Nephron (organoid): ENCODE measurements around the gene KRTAP5-5.
"Not testable (repeated sequence)": the region's sequence is repeated elsewhere in the genome, so short reads cannot be mapped to it uniquely, and the experiment has no call there.

Source experiments
- H3K27ac Mint-ChIP-seq, 3 experiments: 2 replicates each; pipeline ENCODE4 v1.8.0; 2020; ENCODE audit warnings: mixed read lengths in 3 of 3, mild to moderate bottlenecking in 2 of 3, moderate library complexity in 1 of 3
- H3K27me3 Mint-ChIP-seq: 2 replicates; pipeline ENCODE4 v1.8.0; 2021; ENCODE audit warnings: low read depth, mild to moderate bottlenecking, moderate library complexity, mixed read lengths
- H3K36me3 Mint-ChIP-seq: 2 replicates; pipeline ENCODE4 v1.8.0; 2020; ENCODE audit warnings: low read depth, mixed read lengths
- H3K4me1 Mint-ChIP-seq: 2 replicates; pipeline ENCODE4 v1.8.0; 2020; ENCODE audit warnings: mixed read lengths
- H3K4me3 Mint-ChIP-seq, 3 experiments: 2 replicates each; pipeline ENCODE4 v1.8.0; 2020; ENCODE audit warnings: mild to moderate bottlenecking in 3 of 3, mixed read lengths in 3 of 3, moderate library complexity in 2 of 3
- H3K9me3 Mint-ChIP-seq: 2 replicates; pipeline ENCODE4 v1.8.0; 2020; ENCODE audit warnings: mixed read lengths
- CTCF ChIP-seq, 3 experiments: fragments of 200-600 bp; sonication (generic); IDR thresholded peaks; one replicate each; pipeline ENCODE4 v1.5.0; 2021; ENCODE audit warnings: antibody characterized with exemption in 3 of 3; ENCODE audit not compliant: unreplicated experiment in 3 of 3

The KRTAP5-5 gene

GRCh38 chr11:1645357-1645821, 15.8 kb downstream of the KRTAP5-5 start:
- H3K4me3 Mint-ChIP-seq = no peak overlapping the region

DNA sequence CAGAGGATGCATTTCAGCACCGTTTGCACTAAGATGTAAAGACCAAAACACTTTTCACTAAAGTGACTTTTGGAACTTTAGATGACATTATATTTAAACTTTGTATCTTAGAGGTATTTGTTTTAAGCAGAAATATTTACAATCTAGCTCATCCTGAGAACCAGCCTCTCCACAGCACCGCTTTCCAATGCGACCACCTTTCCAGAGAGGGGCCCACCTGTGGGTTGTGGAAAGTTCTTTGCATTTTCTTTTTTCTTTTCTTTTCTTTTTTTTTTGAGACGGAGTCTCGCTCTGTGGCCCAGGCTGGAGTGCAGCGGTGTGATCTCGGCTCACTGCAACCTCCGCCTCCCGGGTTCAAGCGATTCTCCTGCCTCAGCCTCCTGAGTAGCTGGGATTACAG, 17.0 kb downstream of the KRTAP5-5 start:
- H3K27ac Mint-ChIP-seq, H3K4me3 Mint-ChIP-seq, H3K4me1 Mint-ChIP-seq, H3K36me3 Mint-ChIP-seq, H3K9me3 Mint-ChIP-seq: not testable (repeated sequence)
- peaks cover 25% of the 10 kb centered on the region for H3K27me3 Mint-ChIP-seq

More at GRCh38 chr11:1645357-1645821, 15.8 kb downstream of the KRTAP5-5 start:
- Mint-ChIP-seq H3K27ac (no peak overlapping the region), H3K27me3 (peaks cover 18% of the 10 kb centered on the region), H3K36me3 (no peaks in the 10 kb centered on the region), H3K4me1 (no peaks in the 10 kb centered on the region), H3K9me3 (no peaks in the 10 kb centered on the region)
- TF ChIP-seq CTCF (IDR thresholded peaks at IDR 0.05; ENCODE audit: unreplicated experiment in 3 of 3) = no peak

DNA sequence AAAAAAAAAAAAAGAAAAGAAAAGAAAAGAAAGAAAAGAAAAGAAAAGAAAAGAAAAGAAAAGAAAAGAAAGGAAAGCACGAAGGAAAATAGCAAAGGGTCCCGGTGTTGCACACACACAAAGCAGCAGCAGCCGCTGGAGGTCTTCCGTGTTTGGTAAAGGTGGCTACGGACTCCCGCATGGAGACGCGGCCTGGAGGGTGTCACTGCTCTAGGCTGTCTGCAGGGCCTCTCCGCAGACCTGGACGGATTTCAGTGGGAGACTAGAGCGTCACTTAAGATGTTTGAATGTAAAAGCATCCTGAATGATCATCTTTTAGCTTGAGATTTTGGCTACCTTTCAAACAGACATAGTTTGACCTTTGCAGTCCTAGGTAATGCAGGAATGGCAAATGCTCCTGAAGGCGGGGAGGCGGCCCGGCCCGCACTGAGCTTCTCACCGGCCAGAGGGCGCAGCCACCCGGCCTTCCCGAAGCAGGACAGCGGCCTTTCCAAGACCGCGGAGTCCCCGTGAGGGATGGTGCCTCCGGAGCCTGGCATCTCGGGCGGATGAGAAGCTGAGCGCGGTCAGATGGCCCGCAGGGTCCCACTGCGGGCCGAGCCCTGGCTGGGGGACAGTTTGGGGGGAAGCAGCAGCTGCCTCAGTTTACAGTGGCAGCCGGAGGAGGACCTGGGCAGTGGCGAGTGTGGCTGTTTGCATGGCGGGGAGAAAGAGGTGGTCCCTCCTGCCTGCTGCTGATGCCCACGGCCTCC, 18.5 kb downstream of the KRTAP5-5 start:
- Mint-ChIP-seq H3K27ac (no peak overlapping the region), H3K36me3 (no peaks in the 10 kb centered on the region), H3K4me3 (no peak overlapping the region), H3K9me3 (no peaks in the 10 kb centered on the region), H3K4me1 (peaks cover 15% of the 10 kb centered on the region), H3K27me3 (peaks cover 25% of the 10 kb centered on the region)
- no peak for TF ChIP-seq CTCF (IDR thresholded peaks at IDR 0.05; ENCODE audit: unreplicated experiment in 3 of 3)

DNA sequence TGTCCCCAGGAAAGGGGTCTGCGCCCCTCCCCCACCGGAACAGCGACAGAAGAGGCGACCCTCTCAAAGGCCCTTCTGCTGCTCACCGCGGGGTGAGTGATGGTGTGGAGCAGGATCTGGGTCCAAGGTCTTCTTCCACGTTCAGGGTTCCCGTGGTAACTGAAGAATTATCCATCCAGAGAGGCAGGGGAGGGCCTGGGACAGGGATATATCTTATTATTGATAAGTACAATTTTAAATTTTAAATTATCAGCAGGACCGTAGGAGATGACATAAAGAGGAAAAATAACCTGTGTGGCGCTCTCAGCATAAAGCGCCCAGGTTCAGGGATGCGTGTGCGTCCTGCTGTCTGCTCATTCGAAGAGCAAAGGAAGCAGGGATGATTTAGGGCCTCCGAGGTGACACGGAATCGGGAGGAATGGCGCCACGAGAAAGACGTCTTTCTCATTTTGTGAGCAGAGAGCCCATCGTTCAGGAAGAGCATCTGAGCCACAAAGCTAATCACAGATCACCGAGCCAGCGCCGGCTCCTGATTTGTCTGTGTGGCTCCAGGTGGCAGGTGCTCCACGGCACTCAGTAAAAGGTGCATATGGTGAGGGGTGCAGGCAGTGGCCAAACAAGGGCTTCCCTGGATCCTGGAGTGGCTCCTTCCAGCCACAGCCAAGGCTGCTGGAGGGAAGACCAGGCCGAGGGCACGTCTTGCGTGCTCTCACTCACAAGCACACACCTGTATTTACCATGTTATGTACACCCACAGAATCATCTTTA, 19.3 kb downstream of the KRTAP5-5 start:
- Mint-ChIP-seq H3K4me1 (peaks cover 20% of the 10 kb centered on the region), H3K27ac (no peak overlapping the region), H3K36me3 (no peaks in the 10 kb centered on the region), H3K4me3 (no peak overlapping the region), H3K27me3 (peaks cover 31% of the 10 kb centered on the region), H3K9me3 (no peaks in the 10 kb centered on the region)
- TF ChIP-seq CTCF (IDR thresholded peaks at IDR 0.05; ENCODE audit: unreplicated experiment in 3 of 3) = no peak

- Mint-ChIP-seq H3K4me3 (no peak overlapping the region), H3K9me3 (no peaks in the 10 kb centered on the region), H3K4me1 (peaks cover 32% of the 10 kb centered on the region), H3K27me3 (peaks cover 26% of the 10 kb centered on the region), H3K27ac (peak overlapping the region in 1 of 3 experiments; percentile 7), H3K36me3 (no peaks in the 10 kb centered on the region)
- TF ChIP-seq CTCF (IDR thresholded peaks at IDR 0.05; ENCODE audit: unreplicated experiment in 3 of 3) = no peak
Measured at GRCh38 chr11:1650034-1650917, 20.7 kb downstream of the KRTAP5-5 start.

DNA sequence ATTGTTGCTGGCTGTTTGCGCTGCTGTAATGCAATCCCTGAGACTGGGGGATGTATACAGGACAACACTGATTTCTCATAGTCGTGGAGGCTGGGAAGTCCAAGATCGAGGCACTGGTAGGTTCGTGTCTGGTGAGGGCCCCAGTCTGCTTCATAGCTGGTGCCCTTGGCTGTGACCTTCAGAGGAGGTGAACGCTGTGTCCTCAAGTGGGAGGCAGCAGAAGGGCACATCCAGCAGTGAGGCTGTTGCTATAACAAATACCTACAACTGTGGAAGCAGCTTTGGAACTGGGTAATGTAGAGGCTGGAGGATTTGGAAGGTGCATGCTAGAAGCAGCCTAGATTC, 21.3 kb downstream of the KRTAP5-5 start:
- Mint-ChIP-seq H3K9me3 (no peaks in the 10 kb centered on the region), H3K36me3 (no peaks in the 10 kb centered on the region), H3K27me3 (peaks cover 20% of the 10 kb centered on the region), H3K4me3 (no peak overlapping the region), H3K27ac (peak overlapping the region in 1 of 3 experiments; percentile 7), H3K4me1 (peaks cover 37% of the 10 kb centered on the region)
- no peak for TF ChIP-seq CTCF (IDR thresholded peaks at IDR 0.05; ENCODE audit: unreplicated experiment in 3 of 3)
